Transverse colon (tissue), 4 donors: Measurements from ENCODE around the gene NOP53.

Experiments
- CTCF ChIP-seq, 5 experiments: fragments of 200-600 bp in 3 of 5; fragments of 450-650 bp in 2 of 5; sonication (generic) in 3 of 5; IDR thresholded peaks; 1 replicate in 2 of 5; 2 replicates in 3 of 5; pipeline ENCODE4 v1.5.1; 2016 to 2017; ENCODE audit warnings: antibody characterized with exemption in 5 of 5, inconsistent platforms in 3 of 5, mild to moderate bottlenecking in 2 of 5, moderate library complexity in 1 of 5
- EP300 ChIP-seq: sonication (generic); formaldehyde crosslinking; IDR thresholded peaks from one replicate; pipeline ENCODE4 v1.6.1; 2017; ENCODE audit warnings: antibody characterized with exemption, low read depth
- POLR2A ChIP-seq: fragments of 450-650 bp; IDR thresholded peaks from one replicate; pipeline ENCODE4 v1.6.1; 2016; ENCODE audit warnings: antibody characterized with exemption, mild to moderate bottlenecking, moderate library complexity
- POLR2AphosphoS5 ChIP-seq, 3 donors: sonication (generic); formaldehyde crosslinking; IDR thresholded peaks; one replicate each; pipeline ENCODE4 v1.6.1; 2016; ENCODE audit warnings: antibody characterized with exemption in 3 of 3

GRCh38 chr19:47779524-47780214 lies 34.3 kb downstream of the NOP53 start:
- TF ChIP-seq EP300 (no peak), CTCF (IDR thresholded peaks at IDR 0.05) (no peak), POLR2AphosphoS5 (IDR thresholded peaks at IDR 0.05) (peak; percentile 50 to 73 (median 52)), POLR2A (no peak)
